ENCODE data around the gene CYSRT1. TPM values are rescaled to one million over a fixed set of nuclear protein-coding genes. Genes with fewer than 3 reads are reported as not detected.

CYSRT1 gene
- total and polyA plus RNA-seq, 2 donors (not counting 3 experiments of a cell fraction or from before 2014, with no cell fraction given): 0.44 to 1.1 TPM

GRCh38 chr9:137198902-137199283 lies 26.1 kb upstream of the CYSRT1 start:
- ChIA-PET CTCF (interaction anchor here (1.2 to 1.7 kb wide), 4 partner anchors 10 to 38 kb away, joined by 5 to 8 read pairs (median 6); partner anchors contain the start of genes ANAPC2, RNF224 and SSNA1), POLR2A (interaction anchor here (0.6 kb wide), 1 partner anchor 10 kb away, joined by 3 read pairs; no protein-coding TSS in a partner anchor)
- no TSS peak for BruUV-seq (replicated peaks)
- dilution Hi-C loops (cut with MboI; ENCODE audit: extremely low pct_ligation_motif_present, low sequenced_read_pairs) (no loop called here), intact Hi-C loops (cut with micrococcal nuclease) (no loop called here)
- Histone ChIP-seq H3K9me3 (replicated peaks; ENCODE audit: control insufficient read depth, insufficient read depth, low read length) (no peaks in the 10 kb centered on the region), H3K27ac (ENCODE audit: insufficient read depth, low read depth, low read length) (no peak overlapping the region), H3K4me1 (ENCODE audit: control insufficient read depth, extremely low read depth, insufficient read depth, low read length) (peaks cover 9% of the 10 kb centered on the region), H3K79me2 (ENCODE audit: control insufficient read depth, insufficient read depth, low read length) (peaks cover 6% of the 10 kb centered on the region), H3K27me3 (ENCODE audit: control insufficient read depth in 2 of 2, insufficient read depth in 2 of 2, low read length in 2 of 2) (no peaks in the 10 kb centered on the region), H3K4me2 (ENCODE audit: insufficient read depth, low read length) (no peak overlapping the region), H4K20me1 (replicated peaks; ENCODE audit: control insufficient read depth, extremely low read depth, insufficient read depth, low read length) (no peaks in the 10 kb centered on the region), H2AFZ (ENCODE audit: low read depth, low read length) (no peak overlapping the region), H3K9ac (replicated peaks; ENCODE audit: extremely low read depth, insufficient read depth, low read length) (no peak overlapping the region), H3K4me3 (replicated peaks in 1 of 3; ENCODE audit: insufficient read depth in 1 of 3, low read depth in 1 of 3, low read length in 3 of 3) (no peak overlapping the region), H3K36me3 (ENCODE audit: control insufficient read depth in 2 of 2, extremely low read depth in 1 of 2, insufficient read depth in 2 of 2, low read length in 2 of 2) (no peaks in the 10 kb centered on the region), H3K9me1 (replicated peaks; ENCODE audit: control insufficient read depth, extremely low read depth, insufficient read depth, low read length) (no peaks in the 10 kb centered on the region)
- no peak for FAIRE-seq
- TF ChIP-seq JUN (IDR thresholded peaks at IDR 0.05; ENCODE audit: borderline replicate concordance, insufficient read depth, insufficient read length, low read depth) (no peak), EZH2 (IDR thresholded peaks at IDR 0.05; ENCODE audit: borderline replicate concordance, low read depth, low read length, severe bottlenecking) (no peak), GATA2 (IDR thresholded peaks at IDR 0.05; ENCODE audit: insufficient read depth, insufficient read length, low read depth, low read length) (no peak), MYC (IDR thresholded peaks at IDR 0.05; ENCODE audit: low read depth, low read length) (no peak), FOS (IDR thresholded peaks at IDR 0.05; ENCODE audit: borderline replicate concordance, insufficient read depth, low read length) (no peak), POLR2A (IDR thresholded peaks at IDR 0.05; ENCODE audit: low read depth, low read length) (no peak), POLR2AphosphoS5 (IDR thresholded peaks at IDR 0.05; ENCODE audit: insufficient read depth, low read depth, low read length) (no peak)
- TF ChIP-seq, protein P1, sequence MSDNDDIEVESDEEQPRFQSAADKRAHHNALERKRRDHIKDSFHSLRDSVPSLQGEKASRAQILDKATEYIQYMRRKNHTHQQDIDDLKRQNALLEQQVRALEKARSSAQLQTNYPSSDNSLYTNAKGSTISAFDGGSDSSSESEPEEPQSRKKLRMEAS (IDR thresholded peaks at IDR 0.05; ENCODE audit: insufficient read depth, insufficient read length): no peak
- DNase-seq (ENCODE audit: low read depth, low spot score): no peak
